ENCODE measurements around the gene USF2. TPM values are rescaled to one million over a fixed set of nuclear protein-coding genes. Genes with fewer than 3 reads are reported as not detected.

USF2 gene
- total RNA-seq, 1 experiment from 2014 or later: 121 TPM

- no TSS peak for BruUV-seq (replicated peaks)
- Histone ChIP-seq H3K4me1 (ENCODE audit: control insufficient read depth, insufficient read depth, low read length) (no peaks in the 10 kb centered on the region), H3K36me3 (ENCODE audit: control insufficient read depth, insufficient read depth, low read length) (no peaks in the 10 kb centered on the region), H3K9me3 (ENCODE audit: control insufficient read depth, insufficient read depth, low read depth, low read length) (no peaks in the 10 kb centered on the region), H3K4me3 (ENCODE audit: low read depth in 2 of 2, low read length in 2 of 2) (no peak overlapping the region), H3K27ac (ENCODE audit: low read length) (no peak overlapping the region), H3K27me3 (ENCODE audit: control insufficient read depth, insufficient read depth, low read length) (no peaks in the 10 kb centered on the region; the same call in 1 of the 2 replicates)
- ChIA-PET POLR2A (no interaction called here), CTCF (interaction anchor here (1.7 kb wide), 1 partner anchor 50 kb away, joined by 3 read pairs; no protein-coding TSS in a partner anchor)
- in situ Hi-C loops (cut with HindIII; ENCODE audit: low pct_unique_long_range_greater_than_20kb, low sequenced_read_pairs): no loop called here
- no peak for ATAC-seq
- TF ChIP-seq CTCF (IDR thresholded peaks at IDR 0.05): no peak
- no peak for TF ChIP-seq POLR2AphosphoS5 (IDR thresholded peaks at IDR 0.05; ENCODE audit: low read depth, low read length)
- TF ChIP-seq REST (IDR thresholded peaks at IDR 0.05; ENCODE audit: insufficient read depth in 1 of 2, low read depth in 2 of 2, low read length in 1 of 2): no peak
- no peak for TF ChIP-seq SIN3A (IDR thresholded peaks at IDR 0.05; ENCODE audit: borderline replicate concordance, insufficient read depth, low read depth, low read length)
- TF ChIP-seq TCF7L2 (IDR thresholded peaks at IDR 0.05; ENCODE audit: low read depth, low read length): no peak
- intact Hi-C loops (cut with micrococcal nuclease; ENCODE audit: unreplicated experiment): no loop called here
- no peak for DNase-seq (ENCODE audit: low read depth, low spot score)
These were observed 34.7 kb downstream of the USF2 start for GRCh38 chr19:35303357-35303915.

GRCh38 chr19:35304036-35304435 lies 35.3 kb downstream of the USF2 start:
- H3K27ac ChIP-seq (ENCODE audit: low read length): no peak overlapping the region
- in situ Hi-C loops (cut with HindIII; ENCODE audit: low pct_unique_long_range_greater_than_20kb, low sequenced_read_pairs) (no loop called here), intact Hi-C loops (cut with micrococcal nuclease; ENCODE audit: unreplicated experiment) (no loop called here)
- no peak overlapping the region for H3K4me3 ChIP-seq (ENCODE audit: low read depth in 2 of 2, low read length in 2 of 2)
- DNase-seq (ENCODE audit: low read depth, low spot score) (no peak), ATAC-seq (no peak)
- H3K36me3 ChIP-seq (ENCODE audit: control insufficient read depth, insufficient read depth, low read length): no peaks in the 10 kb centered on the region
- H3K27me3 ChIP-seq (ENCODE audit: control insufficient read depth, insufficient read depth, low read length): no peaks in the 10 kb centered on the region; the same call in 1 of the 2 replicates
- POLR2A ChIA-PET: no interaction called here
- TF ChIP-seq TCF7L2 (IDR thresholded peaks at IDR 0.05; ENCODE audit: low read depth, low read length): no peak
- no peak for TF ChIP-seq POLR2AphosphoS5 (IDR thresholded peaks at IDR 0.05; ENCODE audit: low read depth, low read length)
- TF ChIP-seq REST (IDR thresholded peaks at IDR 0.05; ENCODE audit: insufficient read depth in 1 of 2, low read depth in 2 of 2, low read length in 1 of 2): no peak
- no peak for TF ChIP-seq SIN3A (IDR thresholded peaks at IDR 0.05; ENCODE audit: borderline replicate concordance, insufficient read depth, low read depth, low read length)
- no peak for TF ChIP-seq CTCF (IDR thresholded peaks at IDR 0.05)
- BruUV-seq (replicated peaks): no TSS peak
- H3K4me1 ChIP-seq (ENCODE audit: control insufficient read depth, insufficient read depth, low read length): 0 out of 2 replicates have a peak, but pooled peaks cover under 1% of the 10 kb centered on the region
- H3K9me3 ChIP-seq (ENCODE audit: control insufficient read depth, insufficient read depth, low read depth, low read length): no peaks in the 10 kb centered on the region
- CTCF ChIA-PET: interaction anchor here (1.7 kb wide), 1 partner anchor 49 kb away, joined by 3 read pairs; no protein-coding TSS in a partner anchor

Data from Panc1 (cell line).